Measurements from ENCODE around the gene ZNF304. TPM values are rescaled to one million over a fixed set of nuclear protein-coding genes. Genes with fewer than 3 reads are reported as not detected.

Gene ZNF304
- total and polyA plus RNA-seq, 2 of the 13 experiments (the other 11 are each of a cell fraction or from before 2014, with no cell fraction given), result 3.4 to 8.0 TPM

- TF ChIP-seq ASH2L (IDR thresholded peaks at IDR 0.05; ENCODE audit: insufficient read length, low read depth, low read length) (peak; percentile 40), ZNF121 (CRISPR knock-in tag; IDR thresholded peaks at IDR 0.05) (no peak), PHF20 (CRISPR knock-in tag; IDR thresholded peaks at IDR 0.05) (no peak), DRAP1 (CRISPR knock-in tag; IDR thresholded peaks at IDR 0.05) (no peak), FOXA1 (IDR thresholded peaks at IDR 0.05) (no peak), FOXA1 (CRISPR knock-in tag; IDR thresholded peaks at IDR 0.05) (no peak), PTBP1 (IDR thresholded peaks at IDR 0.05; ENCODE audit: low read depth, low read length, poor library complexity, severe bottlenecking) (no peak), ZNF296 (CRISPR knock-in tag; conservative IDR thresholded peaks at IDR 0.05) (no peak), ZMYM2 (CRISPR knock-in tag; IDR thresholded peaks at IDR 0.05) (no peak), NFRKB (IDR thresholded peaks at IDR 0.05) (no peak), ZNF383 (CRISPR knock-in tag; IDR thresholded peaks at IDR 0.05; ENCODE audit: borderline replicate concordance) (no peak), ZNF430 (CRISPR knock-in tag; IDR thresholded peaks at IDR 0.05) (no peak), HDAC1 (CRISPR knock-in tag; IDR thresholded peaks at IDR 0.05) (no peak), ZNF362 (CRISPR knock-in tag; IDR thresholded peaks at IDR 0.05; ENCODE audit: borderline replicate concordance) (no peak), KAT8 (CRISPR knock-in tag; IDR thresholded peaks at IDR 0.05) (peak; percentile 52; the same call in 1 of the 2 replicates), KMT2B (CRISPR knock-in tag; IDR thresholded peaks at IDR 0.05) (no peak), BHLHE40 (IDR thresholded peaks at IDR 0.05; ENCODE audit: low read length) (no peak), AKNA (CRISPR knock-in tag; IDR thresholded peaks at IDR 0.05; ENCODE audit: borderline replicate concordance) (no peak), BORCS8-MEF2B (CRISPR knock-in tag; IDR thresholded peaks at IDR 0.05) (peak; percentile 36; the same call in 1 of the 2 replicates), CEBPZ (IDR thresholded peaks at IDR 0.05; ENCODE audit: low read length) (no peak), SSRP1 (CRISPR knock-in tag; IDR thresholded peaks at IDR 0.05) (no peak), SIX1 (CRISPR knock-in tag; IDR thresholded peaks at IDR 0.05; ENCODE audit: borderline replicate concordance) (no peak), RNF2 (conservative IDR thresholded peaks at IDR 0.05; ENCODE audit: low read depth) (no peak)
Measured at GRCh38 chr19:57406516-57407123, 55.5 kb downstream of the ZNF304 start (continued).

Data from HepG2 (cell line).